HL-60 (cell line): Measurements from ENCODE around the gene KCNAB1.

Source experiments
- DNase-seq, 2 experiments: peaks; one replicate each; pipeline ENCODE4 v3.0.0-alpha.2; 2010 to 2020; ENCODE audit warnings: low read depth in 1 of 2, low spot score in 1 of 2
- H3K27ac ChIP-seq: fragments of 250-450 bp; sonication (Bioruptor Pico); replicated peaks from 2 replicates; pipeline ENCODE4 v1.5.1; 2020; ENCODE audit warnings: mild to moderate bottlenecking, moderate library complexity
- H3K27me3 ChIP-seq: fragments of 250-450 bp; sonication (Bioruptor Pico); 2 replicates; pipeline ENCODE4 v1.5.1; 2021; ENCODE audit warnings: mild to moderate bottlenecking, moderate library complexity; ENCODE audit not compliant: insufficient read depth, poor library complexity, severe bottlenecking
- H3K4me3 ChIP-seq: replicated peaks from 2 replicates; pipeline ENCODE4 v1.5.1; 2011; ENCODE audit warnings: mild to moderate bottlenecking, control low read depth, low read length; ENCODE audit not compliant: insufficient read depth
- CTCF ChIP-seq: IDR thresholded peaks from one replicate; pipeline ENCODE4 v1.5.1; 2011; ENCODE audit warnings: low read length, control low read depth, inconsistent platforms; ENCODE audit not compliant: insufficient read depth
- GABPA ChIP-seq: IDR thresholded peaks from 2 replicates; pipeline ENCODE4 v1.6.1; 2012; ENCODE audit warnings: low read depth
- POLR2AphosphoS5 ChIP-seq: IDR thresholded peaks from 2 replicates; pipeline ENCODE4 v1.6.1; 2012; ENCODE audit warnings: low read depth
- REST ChIP-seq: IDR thresholded peaks from 2 replicates; pipeline ENCODE4 v1.6.1; 2012; ENCODE audit warnings: low read depth; ENCODE audit not compliant: insufficient replicate concordance
- SPI1 ChIP-seq: IDR thresholded peaks from 2 replicates; pipeline ENCODE4 v1.6.1; 2012; ENCODE audit warnings: low read depth, mild to moderate bottlenecking, borderline replicate concordance

Gene KCNAB1

GRCh38 chr3:156483961-156484787 lies 363.8 kb downstream of the KCNAB1 start:
- no peaks in the 10 kb centered on the region for H3K27me3 ChIP-seq
- TF ChIP-seq REST, result no peak
- TF ChIP-seq SPI1, result peak; percentile 44; the same call in 1 of the 2 replicates
- H3K27ac ChIP-seq, result no peak overlapping the region
- H3K4me3 ChIP-seq, result no peak overlapping the region
- peak; percentile 12 to 37 for DNase-seq

GRCh38 chr3:156488767-156489166 lies 368.4 kb downstream of the KCNAB1 start:
- Histone ChIP-seq H3K27ac (no peak overlapping the region), H3K4me3 (no peak overlapping the region), H3K27me3 (no peaks in the 10 kb centered on the region)
- TF ChIP-seq REST, result no peak
- DNase-seq, result no peak

- H3K4me3 ChIP-seq, result no peak overlapping the region
- no peak for TF ChIP-seq CTCF
- TF ChIP-seq GABPA, result no peak
- no peak for TF ChIP-seq POLR2AphosphoS5
- TF ChIP-seq REST, result no peak
- TF ChIP-seq SPI1, result no peak
- H3K27me3 ChIP-seq, result peaks cover 4% of the 10 kb centered on the region
- DNase-seq, result no peak
- no peak overlapping the region for H3K27ac ChIP-seq
Observed at GRCh38 chr3:156489462-156489911, 369.1 kb downstream of the KCNAB1 start.

GRCh38 chr3:156491192-156491591 lies 370.8 kb downstream of the KCNAB1 start:
- no peak overlapping the region for H3K27ac ChIP-seq
- no peak for DNase-seq
- TF ChIP-seq POLR2AphosphoS5 (no peak), SPI1 (no peak), GABPA (no peak), CTCF (no peak), REST (no peak)
- peaks cover 4% of the 10 kb centered on the region for H3K27me3 ChIP-seq
- H3K4me3 ChIP-seq, result no peak overlapping the region
